ENCODE results near the gene WSCD2.

WSCD2 gene

DNA sequence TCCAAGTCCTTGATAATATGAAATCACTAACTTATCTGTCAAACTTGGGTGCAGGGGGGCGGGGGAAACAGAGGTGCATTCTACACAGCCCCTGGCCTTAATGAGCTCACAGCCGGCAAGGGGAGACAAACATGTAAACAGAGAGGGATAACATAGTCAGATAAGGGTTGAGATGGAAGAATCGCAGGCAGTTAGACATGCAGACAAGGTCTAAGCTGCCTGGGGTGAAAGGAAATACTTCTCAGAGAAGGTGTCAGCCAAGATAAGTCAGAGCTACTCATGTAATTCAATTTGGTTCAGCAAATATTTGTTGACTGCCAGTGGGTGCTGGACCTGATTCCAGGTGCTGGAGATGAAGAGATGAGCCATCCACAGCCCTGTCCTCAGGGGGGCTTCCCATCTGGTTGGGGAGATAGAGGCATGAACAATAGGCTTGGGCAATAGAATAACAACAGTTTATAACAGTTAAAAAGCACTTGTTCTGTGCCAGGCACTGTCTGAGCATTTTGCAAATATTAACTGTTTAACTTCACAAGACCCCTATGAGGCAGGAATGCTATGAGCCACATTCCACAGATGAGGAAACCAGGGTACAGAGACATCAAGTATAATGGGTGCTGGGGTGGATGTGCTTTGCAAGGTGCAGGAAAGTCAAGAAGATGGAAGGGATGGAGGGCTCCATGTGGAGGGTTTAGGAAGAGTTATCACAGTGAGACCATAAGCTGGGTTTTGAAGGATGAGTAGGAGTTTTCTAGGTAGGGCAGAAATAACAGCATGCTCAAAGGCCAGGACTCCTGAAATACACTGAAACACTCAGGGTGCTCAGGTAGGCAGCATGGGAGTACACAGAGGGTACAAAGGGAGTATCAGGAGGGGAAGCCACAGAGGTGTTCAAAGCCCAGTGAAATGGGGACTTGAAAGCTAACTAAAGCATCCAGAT, 79.0 kb downstream of the WSCD2 start:
- no peaks in the 10 kb centered on the region for H3K9me3 Mint-ChIP-seq
- H3K27ac Mint-ChIP-seq = no peak overlapping the region
- H3K27me3 Mint-ChIP-seq (ENCODE audit: low read depth) = peaks cover 16% of the 10 kb centered on the region
- no peaks in the 10 kb centered on the region for H3K36me3 Mint-ChIP-seq (ENCODE audit: low read depth)
- TF ChIP-seq, protein P1, sequence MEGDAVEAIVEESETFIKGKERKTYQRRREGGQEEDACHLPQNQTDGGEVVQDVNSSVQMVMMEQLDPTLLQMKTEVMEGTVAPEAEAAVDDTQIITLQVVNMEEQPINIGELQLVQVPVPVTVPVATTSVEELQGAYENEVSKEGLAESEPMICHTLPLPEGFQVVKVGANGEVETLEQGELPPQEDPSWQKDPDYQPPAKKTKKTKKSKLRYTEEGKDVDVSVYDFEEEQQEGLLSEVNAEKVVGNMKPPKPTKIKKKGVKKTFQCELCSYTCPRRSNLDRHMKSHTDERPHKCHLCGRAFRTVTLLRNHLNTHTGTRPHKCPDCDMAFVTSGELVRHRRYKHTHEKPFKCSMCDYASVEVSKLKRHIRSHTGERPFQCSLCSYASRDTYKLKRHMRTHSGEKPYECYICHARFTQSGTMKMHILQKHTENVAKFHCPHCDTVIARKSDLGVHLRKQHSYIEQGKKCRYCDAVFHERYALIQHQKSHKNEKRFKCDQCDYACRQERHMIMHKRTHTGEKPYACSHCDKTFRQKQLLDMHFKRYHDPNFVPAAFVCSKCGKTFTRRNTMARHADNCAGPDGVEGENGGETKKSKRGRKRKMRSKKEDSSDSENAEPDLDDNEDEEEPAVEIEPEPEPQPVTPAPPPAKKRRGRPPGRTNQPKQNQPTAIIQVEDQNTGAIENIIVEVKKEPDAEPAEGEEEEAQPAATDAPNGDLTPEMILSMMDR (IDR thresholded peaks at IDR 0.05; ENCODE audit: unreplicated experiment in 3 of 3) = no peak
- H3K4me3 Mint-ChIP-seq = no peak overlapping the region
- no peaks in the 10 kb centered on the region for H3K4me1 Mint-ChIP-seq

DNA sequence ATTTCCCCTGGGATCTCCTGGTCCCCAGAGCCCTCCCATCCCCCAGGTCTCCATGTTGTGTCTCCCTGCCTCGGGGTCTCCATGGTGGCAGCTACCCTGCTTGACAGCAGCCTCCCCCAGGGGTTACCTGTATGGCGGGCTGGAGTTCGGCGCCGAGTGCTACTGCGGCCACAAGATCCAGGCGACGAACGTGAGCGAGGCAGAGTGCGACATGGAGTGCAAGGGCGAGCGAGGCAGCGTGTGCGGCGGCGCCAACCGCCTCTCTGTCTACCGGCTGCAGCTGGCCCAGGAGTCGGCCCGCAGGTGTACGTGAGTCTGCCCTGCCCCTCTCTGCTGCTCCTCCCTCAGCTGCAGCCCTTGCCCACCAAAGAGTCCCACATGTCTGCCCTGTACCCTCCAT, 80.9 kb downstream of the WSCD2 start:
- H3K27ac Mint-ChIP-seq = no peak overlapping the region
- no peaks in the 10 kb centered on the region for H3K36me3 Mint-ChIP-seq (ENCODE audit: low read depth)
- H3K4me3 Mint-ChIP-seq = no peak overlapping the region

DNA sequence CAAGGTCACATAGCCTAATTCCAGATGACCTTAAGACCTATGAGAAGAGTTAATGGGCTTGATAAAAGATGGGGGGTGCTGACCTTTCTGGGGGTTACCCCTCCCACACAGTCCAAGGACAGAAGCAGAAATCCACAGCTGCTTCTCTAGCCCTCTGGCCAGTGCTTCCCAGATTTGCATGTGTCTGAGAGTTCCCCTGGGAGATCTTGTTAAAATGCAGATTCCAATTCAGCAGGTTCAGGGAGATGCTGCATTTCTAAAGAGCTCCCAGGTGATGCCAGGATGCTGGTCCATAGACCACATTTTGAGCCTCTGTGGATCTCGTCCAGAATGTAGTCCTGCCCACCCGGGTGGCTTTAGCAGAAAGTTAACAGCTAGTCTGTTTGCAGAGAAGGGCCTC, 82.1 kb downstream of the WSCD2 start:
- no peak overlapping the region for H3K4me3 Mint-ChIP-seq
- H3K27ac Mint-ChIP-seq = no peak overlapping the region
- TF ChIP-seq, protein P1 (IDR thresholded peaks at IDR 0.05; ENCODE audit: unreplicated experiment in 3 of 3) = no peak
- peaks cover 14% of the 10 kb centered on the region for H3K27me3 Mint-ChIP-seq (ENCODE audit: low read depth)
- no peaks in the 10 kb centered on the region for H3K4me1 Mint-ChIP-seq
- no peaks in the 10 kb centered on the region for H3K36me3 Mint-ChIP-seq (ENCODE audit: low read depth)
- H3K9me3 Mint-ChIP-seq = no peaks in the 10 kb centered on the region

More for the DNA sequence above, 80.9 kb downstream of the WSCD2 start:
- H3K4me1 Mint-ChIP-seq = no peaks in the 10 kb centered on the region
- TF ChIP-seq, protein P1 (IDR thresholded peaks at IDR 0.05; ENCODE audit: unreplicated experiment in 3 of 3) = no peak
- H3K27me3 Mint-ChIP-seq (ENCODE audit: low read depth) = peaks cover 14% of the 10 kb centered on the region
- H3K9me3 Mint-ChIP-seq = no peaks in the 10 kb centered on the region

DNA sequence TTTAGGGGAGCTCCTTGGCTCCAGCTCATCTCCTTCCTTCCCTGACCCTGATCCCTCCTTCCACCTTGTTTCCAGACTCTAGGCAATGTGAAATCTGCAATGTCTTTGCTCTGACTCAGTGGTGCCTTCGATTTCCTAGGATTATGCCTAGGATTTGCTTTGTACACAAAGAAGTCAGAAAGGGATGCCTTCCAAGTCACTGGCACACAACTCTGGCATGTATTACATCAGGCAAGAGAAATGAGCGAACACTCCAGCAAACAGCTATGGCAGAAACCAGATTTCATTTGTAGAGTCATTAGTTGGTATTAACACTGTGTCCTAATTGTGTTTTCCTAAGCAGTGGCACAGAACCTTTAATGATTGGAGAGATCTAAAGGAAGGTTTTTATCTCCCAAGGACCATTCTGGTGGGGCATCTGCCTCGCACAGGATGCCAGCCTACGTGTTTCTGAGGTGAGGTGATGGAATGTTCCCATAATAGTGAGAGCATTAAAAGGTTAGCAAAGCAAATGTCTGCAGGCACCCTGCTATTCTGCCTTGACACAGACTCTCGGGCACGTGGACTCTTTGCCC, 84.9 kb downstream of the WSCD2 start:
- H3K36me3 Mint-ChIP-seq (ENCODE audit: low read depth) = no peaks in the 10 kb centered on the region

DNA sequence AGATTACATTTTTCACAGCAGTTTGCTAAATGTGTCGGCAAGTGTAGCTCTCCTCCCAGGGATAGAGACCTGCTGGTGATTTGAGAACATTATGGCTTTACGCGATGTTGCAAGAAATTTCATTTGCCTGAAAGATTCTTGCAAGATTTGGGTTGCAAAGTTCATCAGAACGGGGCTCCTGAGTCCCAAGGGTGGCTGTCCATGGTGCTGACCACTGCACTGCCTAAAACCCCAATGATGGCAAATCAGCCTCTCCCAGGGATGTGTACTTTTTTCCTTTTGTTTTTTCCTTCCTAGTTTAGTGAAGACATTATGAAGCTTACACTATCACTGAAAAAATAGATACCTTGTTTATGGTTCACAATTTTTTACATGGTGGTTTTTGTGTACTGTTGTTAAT, 85.4 kb downstream of the WSCD2 start:
- H3K27ac Mint-ChIP-seq = no peak overlapping the region
- H3K9me3 Mint-ChIP-seq = no peaks in the 10 kb centered on the region
- H3K27me3 Mint-ChIP-seq (ENCODE audit: low read depth) = peaks cover 6% of the 10 kb centered on the region
- no peaks in the 10 kb centered on the region for H3K4me1 Mint-ChIP-seq
- H3K36me3 Mint-ChIP-seq (ENCODE audit: low read depth) = no peaks in the 10 kb centered on the region
- TF ChIP-seq, protein P1 (IDR thresholded peaks at IDR 0.05; ENCODE audit: unreplicated experiment in 3 of 3) = no peak
- no peak overlapping the region for H3K4me3 Mint-ChIP-seq

More for the DNA sequence above, 84.9 kb downstream of the WSCD2 start:
- TF ChIP-seq, protein P1 (IDR thresholded peaks at IDR 0.05; ENCODE audit: unreplicated experiment in 3 of 3) = no peak
- Mint-ChIP-seq H3K27me3 (ENCODE audit: low read depth) (peaks cover 6% of the 10 kb centered on the region), H3K27ac (no peak overlapping the region), H3K4me3 (no peak overlapping the region), H3K4me1 (no peaks in the 10 kb centered on the region), H3K9me3 (no peaks in the 10 kb centered on the region)
